WTC11 (cell line): ENCODE data around the gene CSNK1A1. TPM values are rescaled to one million over a fixed set of nuclear protein-coding genes. Genes with fewer than 3 reads are reported as not detected.

Experiments used
- ATAC-seq: fragments of 200-7000 bp; cut with Tn5 transposase; 2 replicates; pipeline ENCODE4 v1.10.0; 2021; ENCODE audit warnings: mild to moderate bottlenecking, moderate library complexity
- CTCF ChIA-PET: fragments of 300-600 bp; sonication (Branson Sonifier 250); formaldehyde crosslinking; loops from one replicate; lab custom pipeline; 2021; ENCODE audit warnings: antibody characterized with exemption; lab: Charles Lee
- POLR2A ChIA-PET: fragments of 350-600 bp; sonication (Branson Sonifier 250); formaldehyde crosslinking; loops from one replicate; lab custom pipeline; 2021; ENCODE audit warnings: antibody characterized with exemption; lab: Charles Lee
- DNase-seq: peaks from one replicate; pipeline ENCODE4 v3.0.0; 2021; ENCODE audit warnings: low spot score
- H3K27ac Mint-ChIP-seq: 2 replicates; pipeline ENCODE4 v1.8.0; 2021; ENCODE audit warnings: mixed read lengths
- H3K27me3 Mint-ChIP-seq: 2 replicates; pipeline ENCODE4 v1.8.0; 2021; ENCODE audit warnings: low read depth, mild to moderate bottlenecking, moderate library complexity, mixed read lengths
- H3K36me3 Mint-ChIP-seq: 2 replicates; pipeline ENCODE4 v1.8.0; 2021; ENCODE audit warnings: mixed read lengths
- H3K4me1 Mint-ChIP-seq: 2 replicates; pipeline ENCODE4 v1.8.0; 2022; ENCODE audit warnings: mixed read lengths
- H3K4me3 Mint-ChIP-seq: 2 replicates; pipeline ENCODE4 v1.8.0; 2021; ENCODE audit warnings: mild to moderate bottlenecking, moderate library complexity, mixed read lengths
- H3K9me3 Mint-ChIP-seq: 2 replicates; pipeline ENCODE4 v1.8.0; 2021; ENCODE audit warnings: mixed read lengths
- CREM ChIP-seq: sonication (generic); formaldehyde crosslinking; IDR thresholded peaks from 2 replicates; pipeline ENCODE4 v1.8.1; 2022; ENCODE audit warnings: mild to moderate bottlenecking, missing genetic modification reagents, moderate library complexity
- CTCF ChIP-seq: fragments of 200-600 bp; IDR thresholded peaks from 2 replicates; pipeline ENCODE4 v1.8.0; 2022; ENCODE audit warnings: antibody characterized with exemption
- ETV6 ChIP-seq: sonication (generic); formaldehyde crosslinking; IDR thresholded peaks from 2 replicates; pipeline ENCODE4 v1.8.1; 2022; ENCODE audit warnings: mild to moderate bottlenecking, missing genetic modification reagents
- JAZF1 ChIP-seq: fragments of 250-450 bp; sonication (Bioruptor Pico); IDR thresholded peaks from 2 replicates; pipeline ENCODE4 v1.9.0; 2021; ENCODE audit warnings: moderate library complexity, mild to moderate bottlenecking, inconsistent platforms
- NFYB ChIP-seq: sonication (generic); formaldehyde crosslinking; conservative IDR thresholded peaks from 2 replicates; pipeline ENCODE4 v1.8.0; 2022; ENCODE audit warnings: low read depth, missing genetic modification reagents
- PRRX2 ChIP-seq: fragments of 250-450 bp; sonication (Bioruptor Pico); IDR thresholded peaks from 2 replicates; pipeline ENCODE4 v1.8.0; 2021; ENCODE audit warnings: mild to moderate bottlenecking
- RELA ChIP-seq: sonication (generic); formaldehyde crosslinking; IDR thresholded peaks from 2 replicates; pipeline ENCODE4 v1.8.1; 2022; ENCODE audit warnings: missing genetic modification reagents, mild to moderate bottlenecking, borderline replicate concordance
- RORB ChIP-seq: fragments of 250-450 bp; sonication (Bioruptor Pico); IDR thresholded peaks from 2 replicates; pipeline ENCODE4 v1.9.0; 2021; ENCODE audit warnings: mild to moderate bottlenecking
- TEAD1 ChIP-seq: sonication (generic); formaldehyde crosslinking; IDR thresholded peaks from 2 replicates; pipeline ENCODE4 v1.8.0; 2022; ENCODE audit warnings: mild to moderate bottlenecking, missing genetic modification reagents
- ZNF121 ChIP-seq: sonication (generic); formaldehyde crosslinking; IDR thresholded peaks from 2 replicates; pipeline ENCODE4 v1.8.0; 2023; ENCODE audit warnings: missing genetic modification reagents
- ZNF219 ChIP-seq: sonication (generic); formaldehyde crosslinking; IDR thresholded peaks from 2 replicates; pipeline ENCODE4 v1.8.0; 2023; ENCODE audit warnings: missing genetic modification reagents, mild to moderate bottlenecking, borderline replicate concordance
- ZNF416 ChIP-seq: fragments of 250-450 bp; sonication (Bioruptor Pico); IDR thresholded peaks from 2 replicates; pipeline ENCODE4 v1.9.0; 2021; ENCODE audit warnings: mild to moderate bottlenecking, inconsistent platforms
- ZNF423 ChIP-seq: fragments of 250-450 bp; sonication (Bioruptor Pico); IDR thresholded peaks from 2 replicates; pipeline ENCODE4 v2.1.2; 2022; ENCODE audit warnings: mild to moderate bottlenecking, moderate library complexity
- ZNF425 ChIP-seq: fragments of 250-450 bp; sonication (Bioruptor Pico); conservative IDR thresholded peaks from 2 replicates; pipeline ENCODE4 v1.9.0; 2021; ENCODE audit warnings: mild to moderate bottlenecking
- total RNA-seq: library from RNA; stranded (reverse); gene quantifications from 3 replicates; pipeline ENCODE4 v1.2.3, GENCODE V29; 2021
- TF ChIP-seq, protein P1 (sequence below): sonication (generic); formaldehyde crosslinking; IDR thresholded peaks from 2 replicates; pipeline ENCODE4 v1.8.0; 2023; ENCODE audit warnings: missing genetic modification reagents

The CSNK1A1 gene
- total RNA-seq, 1 experiment from 2014 or later: 276 TPM

GRCh38 chr5:149459891-149460290 is 91.3 kb downstream of the CSNK1A1 start:
- Mint-ChIP-seq H3K4me1 (no peaks in the 10 kb centered on the region), H3K9me3 (no peaks in the 10 kb centered on the region), H3K4me3 (no peak overlapping the region), H3K27ac (no peak overlapping the region)
- DNase-seq: no peak
- CTCF ChIA-PET: interaction anchor here (0.7 kb wide), 1 partner anchor 92 kb away, joined by 3 read pairs; no protein-coding TSS in a partner anchor
- TF ChIP-seq PRRX2: no peak
- no peak for TF ChIP-seq CTCF
- no peak for TF ChIP-seq NFYB
- TF ChIP-seq, all 79 proteins: peak for 0
- no peaks in the 10 kb centered on the region for H3K27me3 Mint-ChIP-seq
- H3K36me3 Mint-ChIP-seq: no peaks in the 10 kb centered on the region
- no peak for ATAC-seq
- POLR2A ChIA-PET: interaction anchor here (0.7 kb wide), 2 partner anchors 39 to 62 kb away, joined by 3 to 7 read pairs; no protein-coding TSS in a partner anchor

DNA sequence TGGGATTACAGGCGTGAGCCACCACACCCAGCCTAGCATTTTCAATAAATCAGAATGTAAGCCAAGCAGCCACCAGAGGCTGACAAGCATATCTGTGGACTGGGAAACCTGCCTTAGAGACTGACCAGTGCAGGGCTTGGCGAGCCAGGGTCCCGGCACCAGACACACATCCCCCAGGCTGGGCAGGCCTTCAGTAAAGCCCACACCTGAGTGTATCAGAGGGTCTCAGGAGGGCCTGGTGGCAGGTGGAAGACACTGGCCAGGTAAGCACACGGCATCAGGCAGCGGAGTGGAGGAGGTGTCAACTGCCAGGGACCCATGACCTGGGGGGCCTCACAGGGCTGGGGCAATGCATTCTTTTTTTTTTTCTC is 93.9 kb downstream of the CSNK1A1 start:
- ATAC-seq (no peak), DNase-seq (no peak)
- Mint-ChIP-seq H3K27me3 (no peaks in the 10 kb centered on the region), H3K4me3 (no peak overlapping the region), H3K9me3 (no peaks in the 10 kb centered on the region), H3K36me3 (no peaks in the 10 kb centered on the region), H3K27ac (no peak overlapping the region), H3K4me1 (peaks cover 10% of the 10 kb centered on the region)
- ChIA-PET CTCF (no interaction called here), POLR2A (interaction anchor here (0.7 kb wide), 1 partner anchor 11 kb away, joined by 3 read pairs; no protein-coding TSS in a partner anchor)
- TF ChIP-seq ZNF219 (CRISPR knock-in tag) (no peak), TEAD1 (no peak), CREM (CRISPR knock-in tag) (no peak), RELA (CRISPR knock-in tag) (no peak), ZNF416 (CRISPR knock-in tag) (no peak)
- TF ChIP-seq, protein P1, sequence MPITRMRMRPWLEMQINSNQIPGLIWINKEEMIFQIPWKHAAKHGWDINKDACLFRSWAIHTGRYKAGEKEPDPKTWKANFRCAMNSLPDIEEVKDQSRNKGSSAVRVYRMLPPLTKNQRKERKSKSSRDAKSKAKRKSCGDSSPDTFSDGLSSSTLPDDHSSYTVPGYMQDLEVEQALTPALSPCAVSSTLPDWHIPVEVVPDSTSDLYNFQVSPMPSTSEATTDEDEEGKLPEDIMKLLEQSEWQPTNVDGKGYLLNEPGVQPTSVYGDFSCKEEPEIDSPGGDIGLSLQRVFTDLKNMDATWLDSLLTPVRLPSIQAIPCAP: no peak

DNA sequence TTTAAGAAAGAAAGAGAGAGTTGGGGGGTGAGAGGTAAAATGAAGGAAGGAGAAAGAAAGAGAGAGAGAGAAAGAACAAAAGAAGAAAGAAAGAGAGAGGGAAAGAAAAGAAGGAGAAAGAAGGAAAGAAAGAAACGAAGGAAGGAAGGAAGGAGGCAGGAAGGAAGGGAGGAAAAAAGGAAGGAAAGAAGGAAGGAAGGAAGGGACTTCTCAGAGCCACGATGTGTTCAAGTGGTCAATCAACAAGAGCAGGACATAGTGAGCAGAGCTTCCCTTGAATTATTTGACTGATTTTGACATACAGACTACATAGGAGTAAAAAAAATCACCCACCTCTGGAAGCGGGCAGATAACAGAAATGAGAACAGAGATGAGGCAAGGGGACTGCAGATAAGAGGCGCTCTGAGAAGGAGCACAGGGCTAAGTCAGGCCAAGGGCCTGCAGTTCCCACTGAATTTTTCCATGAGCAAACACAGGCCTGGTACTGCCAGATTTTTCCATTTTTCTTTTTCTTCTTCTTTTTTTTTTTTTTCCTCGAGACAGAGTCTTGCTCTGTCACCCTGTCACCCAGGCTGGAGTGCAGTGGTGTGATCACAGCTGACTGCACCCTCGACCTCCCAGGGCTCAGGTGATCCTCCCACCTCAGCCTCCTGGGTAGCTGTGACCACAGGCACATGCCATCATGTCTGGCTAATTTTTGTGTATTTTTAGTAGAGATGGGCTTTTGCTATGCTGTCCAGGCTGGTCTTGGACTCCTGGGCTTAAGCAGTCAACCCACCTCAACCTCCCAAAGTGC is 94.4 kb downstream of the CSNK1A1 start:
- DNase-seq: no peak
- Mint-ChIP-seq H3K4me3 (no peak overlapping the region), H3K9me3 (no peaks in the 10 kb centered on the region), H3K36me3 (no peaks in the 10 kb centered on the region), H3K27me3 (no peaks in the 10 kb centered on the region), H3K4me1 (peaks cover 16% of the 10 kb centered on the region), H3K27ac (no peak overlapping the region)
- no peak for ATAC-seq
- ChIA-PET POLR2A (interaction anchor here (0.7 kb wide), 1 partner anchor 11 kb away, joined by 3 read pairs; no protein-coding TSS in a partner anchor), CTCF (interaction anchor here (3.8 kb wide), 1 partner anchor 15 kb away, joined by 23 read pairs; no protein-coding TSS in a partner anchor)
- TF ChIP-seq CTCF (no peak), ZNF423 (CRISPR knock-in tag) (no peak), ETV6 (CRISPR knock-in tag) (no peak), JAZF1 (CRISPR knock-in tag) (no peak), ZNF425 (CRISPR knock-in tag) (no peak), ZNF121 (no peak), CREM (CRISPR knock-in tag) (no peak), RORB (CRISPR knock-in tag) (no peak)
